Heart left ventricle (tissue), 16 donors: ENCODE measurements around the gene TGFB2. TPM values are rescaled to one million over a fixed set of nuclear protein-coding genes. Genes with fewer than 3 reads are reported as not detected.
"Not testable (repeated sequence)": the region's sequence is repeated elsewhere in the genome, so short reads cannot be mapped to it uniquely, and the experiment has no call there.

ENCODE experiments used
- ATAC-seq, 4 donors: fragments of 200-7000 bp; cut with Tn5 transposase; one replicate each; pipeline ENCODE4 v1.9.1; 2020 to 2022; ENCODE audit warnings: moderate library complexity in 4 of 4, mild to moderate bottlenecking in 3 of 4, moderate number of reproducible peaks in 1 of 4
- DNase-seq, 5 donors: peaks; one replicate each; pipeline ENCODE4 v3.0.0-alpha.2; 2020
- H3K27ac ChIP-seq, 12 donors: fragments of 200-600 bp; sonication (generic) in 4 of 12; one replicate each; pipeline versions ENCODE4 v1.5.0 to v1.8.0; 2016 to 2022; ENCODE audit warnings: mild to moderate bottlenecking in 2 of 12
- H3K27me3 ChIP-seq, 9 donors: fragments of 200-600 bp; sonication (generic) in 2 of 9; one replicate each; pipeline versions ENCODE4 v1.5.1 to v1.8.0; 2016 to 2022; ENCODE audit warnings: mild to moderate bottlenecking in 3 of 9
- H3K36me3 ChIP-seq, 9 donors: fragments of 200-600 bp; sonication (generic) in 2 of 9; one replicate each; pipeline versions ENCODE4 v1.5.0 to v1.8.0; 2018 to 2022; ENCODE audit warnings: mild to moderate bottlenecking in 2 of 9
- H3K4me1 ChIP-seq, 12 donors: fragments of 200-600 bp; sonication (generic) in 4 of 12; one replicate each; pipeline versions ENCODE4 v1.5.0 to v1.8.0; 2016 to 2022; ENCODE audit warnings: mild to moderate bottlenecking in 3 of 12
- H3K4me3 ChIP-seq, 12 donors: fragments of 200-600 bp; sonication (generic) in 4 of 12; one replicate each; pipeline versions ENCODE4 v1.5.0 to v1.8.0; 2017 to 2022; ENCODE audit warnings: mild to moderate bottlenecking in 9 of 12, moderate library complexity in 4 of 12
- H3K9me3 ChIP-seq, 12 donors: fragments of 200-600 bp; sonication (generic) in 4 of 12; one replicate each; pipeline versions ENCODE4 v1.5.0 to v1.8.0; 2016 to 2022; ENCODE audit warnings: mild to moderate bottlenecking in 1 of 12
- POLR2A ChIP-seq, 2 donors: fragments of 450-650 bp; IDR thresholded peaks; one replicate each; pipeline ENCODE4 v1.6.1; 2017; ENCODE audit warnings: antibody characterized with exemption in 2 of 2, mild to moderate bottlenecking in 2 of 2, moderate library complexity in 2 of 2
- WGBS, 4 donors: extraction: QIAGEN DNeasy Blood & Tissue Kit in 2 of 4; methylation state at CpG; one replicate each; pipeline versions ENCODE4 v1.1.5 to v1.1.7; 2013 to 2018; 5-methylcytosine and 5-hydroxymethylcytosine counted together
- intact Hi-C, 10 donors: fragments of 100-400 bp; cut with DNase I; formaldehyde crosslinking; loops; one replicate each; pipeline versions ENCODE4 v1.11.1 to v1.14.2; 2022
- polyA plus RNA-seq, 2 donors: library from polyadenylated mRNA; stranded (reverse); fragments of 200-250 nt; gene quantifications; one replicate each; pipeline ENCODE4 v1.2.3, GENCODE V29; 2013
- total RNA-seq, 9 donors: library from RNA; depleted of rRNA in 2 of 9; stranded (reverse); fragments of >200 nt in 2 of 9; fragmentation: NEBNext Ultra II Directional in 3 of 9; extraction: Animal tissue kit (Norgen Biotek cat#: 25700) in 3 of 9; gene quantifications; one replicate each; pipeline versions ENCODE4 v1.1.0 to v1.2.4, GENCODE V29; 2016 to 2023
- TF ChIP-seq, protein P1 (sequence below), 12 donors: fragments of 200-600 bp; sonication (generic) in 4 of 12; IDR thresholded peaks; one replicate each; pipeline versions ENCODE4 v1.5.0 to v1.8.0; 2018 to 2022; ENCODE audit warnings: antibody characterized with exemption in 12 of 12, mild to moderate bottlenecking in 5 of 12
- donor health status: ischemic (EF 13 %, LVEDD 7.1; RV severe dilation, severe dysfunction).
- donor health status: healthy with polysubstance abuse.
- donor health status: DM: no; HTN: yes; CAD: no.
- donor health status: DM: no; HTN: no; CAD: no.
- donor health status: ischemic (EF 25% LVEDD 6.9; RV normal size, moderate dysfunction).
- donor health status: ischemic (EF 25% LVEDD 5.7; RV mildly dilated, moderate dysfunction).
- donor health status: healthy.
- donor health status: DM: yes; HTN: yes; CAD: no.
- donor health status: ischemic (EF 35%, LVEDD 5.7; RV mildly dilated, moderate dysfunction).
- donor health status: nonischemic (EF 11% LVEDD 7.7; RV severe dilation, severe dysfunction).
- donor health status: DM: yes; HTN: yes; CAD: no.
- donor health status: PGD.
- donor health status: ischemic (EF 29% LVEDD 5.4; RV normal size, mild dysfunction).
- donor health status: nonischemic (EF 23%, LVEDD 6.1; RV moderate dilation, normal function).

Gene TGFB2
- total and polyA plus RNA-seq, 11 donors = 0.76 to 23.6 (median 5.5) TPM

DNA sequence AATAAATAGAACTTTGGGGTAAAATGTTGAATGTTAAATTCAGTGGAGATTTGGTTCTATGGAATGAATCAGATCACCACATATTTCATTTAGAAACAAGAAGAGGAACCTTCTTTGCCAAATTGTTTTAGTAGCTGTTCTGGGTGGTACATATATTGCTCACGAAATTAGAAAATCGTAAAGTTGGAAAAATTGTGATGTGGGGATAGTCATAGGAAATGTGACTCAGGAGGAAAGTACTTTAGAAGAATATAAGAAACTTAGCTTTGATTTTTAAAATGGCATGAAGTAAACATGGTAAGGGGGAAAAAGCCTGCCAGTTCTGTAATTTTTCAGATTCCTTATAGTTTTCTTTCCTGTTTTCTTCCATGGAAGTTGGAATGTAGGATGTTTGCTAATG lies 32.6 kb upstream of the TGFB2 start:
- Histone ChIP-seq H3K4me1 (no peaks in the 10 kb centered on the region), H3K27ac (no peak overlapping the region), H3K9me3 (no peaks in the 10 kb centered on the region), H3K27me3 (no peaks in the 10 kb centered on the region), H3K4me3 (no peak overlapping the region), H3K36me3 (peaks cover 0 to 32% (median 10%) of the 10 kb centered on the region in 9 donors)
- no peak for TF ChIP-seq POLR2A (IDR thresholded peaks at IDR 0.05)
- TF ChIP-seq, protein P1, sequence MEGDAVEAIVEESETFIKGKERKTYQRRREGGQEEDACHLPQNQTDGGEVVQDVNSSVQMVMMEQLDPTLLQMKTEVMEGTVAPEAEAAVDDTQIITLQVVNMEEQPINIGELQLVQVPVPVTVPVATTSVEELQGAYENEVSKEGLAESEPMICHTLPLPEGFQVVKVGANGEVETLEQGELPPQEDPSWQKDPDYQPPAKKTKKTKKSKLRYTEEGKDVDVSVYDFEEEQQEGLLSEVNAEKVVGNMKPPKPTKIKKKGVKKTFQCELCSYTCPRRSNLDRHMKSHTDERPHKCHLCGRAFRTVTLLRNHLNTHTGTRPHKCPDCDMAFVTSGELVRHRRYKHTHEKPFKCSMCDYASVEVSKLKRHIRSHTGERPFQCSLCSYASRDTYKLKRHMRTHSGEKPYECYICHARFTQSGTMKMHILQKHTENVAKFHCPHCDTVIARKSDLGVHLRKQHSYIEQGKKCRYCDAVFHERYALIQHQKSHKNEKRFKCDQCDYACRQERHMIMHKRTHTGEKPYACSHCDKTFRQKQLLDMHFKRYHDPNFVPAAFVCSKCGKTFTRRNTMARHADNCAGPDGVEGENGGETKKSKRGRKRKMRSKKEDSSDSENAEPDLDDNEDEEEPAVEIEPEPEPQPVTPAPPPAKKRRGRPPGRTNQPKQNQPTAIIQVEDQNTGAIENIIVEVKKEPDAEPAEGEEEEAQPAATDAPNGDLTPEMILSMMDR (IDR thresholded peaks at IDR 0.05) = no peak
- no peak for ATAC-seq
- DNase-seq = no peak
- intact Hi-C loops = no loop called here
- WGBS, 4 donors = 93 to 96% (median 94%) methylated on average over 2 of the region's 2 CpGs

DNA sequence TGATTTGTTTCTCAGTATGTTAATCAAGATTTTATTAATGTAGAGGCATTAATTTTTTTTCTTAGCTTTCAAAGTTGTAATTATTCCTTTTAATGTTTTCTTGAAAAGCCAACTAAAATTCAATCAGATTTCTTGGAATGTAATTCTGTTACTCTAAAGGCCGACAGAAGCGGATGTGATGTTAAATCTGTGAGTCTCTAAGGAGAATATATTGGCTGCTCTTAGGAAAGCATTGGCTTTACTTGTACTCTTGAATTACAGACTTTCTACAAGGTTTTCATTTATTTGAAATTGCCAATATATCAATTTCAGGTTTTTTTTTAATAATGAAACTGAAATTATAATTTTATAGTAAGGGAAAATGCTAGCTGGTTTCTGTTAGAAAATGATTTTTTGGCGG lies 30.8 kb upstream of the TGFB2 start:
- H3K4me1 ChIP-seq = no peaks in the 10 kb centered on the region
- H3K9me3 ChIP-seq = no peaks in the 10 kb centered on the region
- no peak overlapping the region for H3K4me3 ChIP-seq
- no peaks in the 10 kb centered on the region for H3K27me3 ChIP-seq
- no peak for TF ChIP-seq POLR2A (IDR thresholded peaks at IDR 0.05)
- TF ChIP-seq, protein P1 (IDR thresholded peaks at IDR 0.05) = no peak
- intact Hi-C loops = no loop called here
- no peak overlapping the region for H3K27ac ChIP-seq
- 86 to 93% (median 88%) methylated on average over 3 of the region's 3 CpGs for WGBS, 4 donors
- DNase-seq (no peak), ATAC-seq (no peak)
- peaks cover 0 to 27% (median 0%) of the 10 kb centered on the region in 9 donors for H3K36me3 ChIP-seq

DNA sequence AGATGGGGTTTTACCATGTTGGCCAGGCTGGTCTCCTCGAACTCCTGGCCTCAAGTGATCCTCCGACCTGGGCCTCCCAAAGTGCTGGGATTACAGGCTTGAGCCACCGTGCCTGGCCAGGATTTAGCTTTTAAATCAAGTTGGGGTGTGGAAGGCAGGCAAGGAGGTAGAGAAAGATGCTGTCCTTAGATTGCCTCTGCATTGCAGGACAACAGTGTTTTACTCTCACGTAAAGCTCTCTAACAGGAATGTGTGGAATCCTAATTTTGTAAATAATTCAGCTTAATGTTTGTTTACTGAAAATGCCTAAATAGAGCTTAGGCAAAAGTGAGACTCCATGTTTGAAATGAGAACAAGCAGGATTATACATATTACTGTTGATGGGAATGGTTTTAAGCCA lies 29.5 kb upstream of the TGFB2 start:
- TF ChIP-seq, protein P1 (IDR thresholded peaks at IDR 0.05) = no peak
- TF ChIP-seq POLR2A (IDR thresholded peaks at IDR 0.05) = no peak
- H3K27me3 ChIP-seq = no peaks in the 10 kb centered on the region
- intact Hi-C loops = no loop called here

DNA sequence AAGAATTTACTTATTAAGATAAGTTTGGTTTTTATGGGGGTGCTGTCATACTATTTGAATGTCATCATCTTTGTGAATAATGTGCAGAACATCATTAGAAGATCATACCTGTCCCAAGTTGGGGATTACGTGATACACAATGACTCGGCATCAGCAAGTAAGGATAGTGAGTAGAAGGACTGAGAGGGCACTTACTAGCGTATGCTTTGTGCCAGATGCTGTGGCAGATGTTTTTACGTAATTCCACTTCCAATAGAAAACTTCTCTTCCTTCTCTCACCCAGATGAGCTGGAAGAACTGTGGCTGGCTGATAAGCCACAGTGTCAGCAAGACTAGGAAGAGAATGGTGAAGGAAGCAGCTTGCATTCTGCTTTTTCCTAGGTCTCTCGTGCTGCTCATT lies 28.1 kb upstream of the TGFB2 start:
- 74 to 90% (median 87%) methylated on average over 5 of the region's 5 CpGs for WGBS, 4 donors
- no peak overlapping the region for H3K27ac ChIP-seq
- H3K4me3 ChIP-seq = no peak overlapping the region
- no peak for DNase-seq
- intact Hi-C loops = no loop called here
- TF ChIP-seq, protein P1 (IDR thresholded peaks at IDR 0.05) = no peak
- H3K27me3 ChIP-seq = no peaks in the 10 kb centered on the region
- H3K4me1 ChIP-seq = no peaks in the 10 kb centered on the region
- ATAC-seq = no peak
- H3K36me3 ChIP-seq = peaks cover 0 to 12% (median 0%) of the 10 kb centered on the region in 9 donors
- no peaks in the 10 kb centered on the region for H3K9me3 ChIP-seq

More for the DNA sequence above, 29.5 kb upstream of the TGFB2 start:
- Histone ChIP-seq H3K9me3 (no peaks in the 10 kb centered on the region), H3K4me3 (no peak overlapping the region), H3K36me3 (peaks cover 0 to 19% (median 0%) of the 10 kb centered on the region in 9 donors), H3K4me1 (no peaks in the 10 kb centered on the region), H3K27ac (no peak overlapping the region)
- DNase-seq = no peak
- WGBS, 4 donors = 94 to 98% (median 95%) methylated on average over 4 of the region's 4 CpGs
- no peak for ATAC-seq

DNA sequence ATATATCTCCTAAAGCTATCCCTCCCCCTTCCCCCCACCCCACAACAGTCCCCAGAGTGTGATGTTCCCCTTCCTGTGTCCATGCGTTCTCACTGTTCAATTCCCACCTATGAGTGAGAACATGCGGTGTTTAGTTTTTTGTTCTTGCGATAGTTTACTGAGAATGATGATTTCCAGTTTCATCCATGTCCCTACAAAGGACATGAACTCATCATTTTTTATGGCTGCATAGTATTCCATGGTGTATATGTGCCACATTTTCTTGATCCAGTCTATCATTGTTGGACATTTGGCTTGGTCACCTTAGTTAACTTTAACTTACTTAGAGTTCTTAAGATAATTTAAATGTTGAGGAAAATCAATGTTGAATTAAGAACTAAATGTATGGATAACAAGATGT lies 25.0 kb upstream of the TGFB2 start:
- intact Hi-C loops = loop anchor here in 4 of 10 donors (10.0 kb wide), 3 partner anchors 1095 to 1495 kb away; no protein-coding TSS in a partner anchor
- ATAC-seq, H3K4me3 ChIP-seq, H3K27me3 ChIP-seq, H3K9me3 ChIP-seq, H3K27ac ChIP-seq, DNase-seq, H3K4me1 ChIP-seq: not testable (repeated sequence)
- 94 to 100% (median 98%) methylated on average over 1 to 3 of the region's 3 CpGs for WGBS, 4 donors
- H3K36me3 ChIP-seq = peaks cover 0 to 25% (median 19%) of the 10 kb centered on the region in 9 donors
